SK-N-SH (cell line): Measurements from ENCODE around the gene CCDC88C. TPM values are rescaled to one million over a fixed set of nuclear protein-coding genes. Genes with fewer than 3 reads are reported as not detected.

ENCODE experiments used
- CTCF ChIA-PET: fragments of 300-600, 350-600 bp; formaldehyde crosslinking; extraction: SDS; loops from one replicate; lab custom pipeline; 2021; lab: Yijun Ruan, JAX
- POLR2A ChIA-PET: fragments of 350-600 bp; sonication (Branson Sonifier 250); formaldehyde crosslinking; extraction: SDS; loops from one replicate; lab custom pipeline; 2020; ENCODE audit warnings: antibody characterized with exemption, inconsistent platforms; lab: Yijun Ruan, JAX
- DNase-seq: peaks from one replicate; pipeline ENCODE4 v3.0.0; 2012
- H2AFZ ChIP-seq: fragments of 200-600 bp; sonication (generic); 2 replicates; pipeline ENCODE4 v1.8.1; 2016; ENCODE audit warnings: antibody characterized with exemption, mild to moderate bottlenecking, low read depth
- H3F3A ChIP-seq: fragments of 200-600 bp; sonication (generic); replicated peaks from 2 replicates; pipeline ENCODE3; 2016; ENCODE audit warnings: antibody characterized with exemption, mild to moderate bottlenecking; ENCODE audit not compliant: insufficient read depth
- H3K27ac ChIP-seq, 2 experiments: fragments of 200-500 bp in 1 of 2; fragments of 200-600 bp in 1 of 2; sonication (Bioruptor generic) in 1 of 2; sonication (generic), shearing (Covaris generic) in 1 of 2; 2 replicates each; pipeline versions ENCODE4 v1.5.1 to v1.6.1; 2014 to 2016; ENCODE audit warnings: low read depth in 2 of 2, inconsistent platforms in 1 of 2, low read length in 1 of 2, mild to moderate bottlenecking in 1 of 2, mixed read lengths in 1 of 2
- H3K27me3 ChIP-seq: fragments of 200-600 bp; sonication (generic), shearing (Covaris generic); 2 replicates; pipeline ENCODE4 v1.6.1; 2016; ENCODE audit warnings: mixed run types; ENCODE audit not compliant: insufficient read depth
- H3K36me3 ChIP-seq, 2 experiments: fragments of 200-500 bp in 1 of 2; fragments of 200-600 bp in 1 of 2; sonication (Bioruptor generic) in 1 of 2; sonication (generic) in 1 of 2; replicated peaks in 1 of 2; 2 replicates each; pipeline versions ENCODE3 to v1.5.1; 2014 to 2016; ENCODE audit warnings: low read length in 1 of 2, mild to moderate bottlenecking in 1 of 2; ENCODE audit not compliant: insufficient read depth in 2 of 2, control insufficient read depth in 1 of 2
- H3K4me1 ChIP-seq, 2 experiments: fragments of 200-500 bp in 1 of 2; fragments of 200-600 bp in 1 of 2; sonication (Bioruptor generic) in 1 of 2; sonication (generic), shearing (Covaris generic) in 1 of 2; 2 replicates each; pipeline versions ENCODE4 v1.5.1 to v1.6.1; 2014 to 2016; ENCODE audit warnings: low read depth in 1 of 2, low read length in 1 of 2, mixed run types in 1 of 2; ENCODE audit not compliant: insufficient read depth in 2 of 2, control insufficient read depth in 1 of 2
- H3K4me2 ChIP-seq: fragments of 200-600 bp; sonication (generic), shearing (Covaris generic); 2 replicates; pipeline ENCODE4 v1.6.1; 2017; ENCODE audit warnings: mixed run types
- H3K4me3 ChIP-seq, 2 experiments: fragments of 200-500 bp in 1 of 2; fragments of 200-600 bp in 1 of 2; sonication (Bioruptor generic) in 1 of 2; sonication (generic), shearing (Covaris generic) in 1 of 2; 2 replicates each; pipeline versions ENCODE4 v1.5.1 to v1.8.1; 2014 to 2016; ENCODE audit warnings: low read depth in 2 of 2, inconsistent platforms in 1 of 2, low read length in 1 of 2, mild to moderate bottlenecking in 1 of 2, mixed read lengths in 1 of 2, moderate library complexity in 1 of 2
- H3K79me2 ChIP-seq: fragments of 200-600 bp; sonication (generic); 2 replicates; pipeline ENCODE4 v1.8.1; 2017; ENCODE audit warnings: mild to moderate bottlenecking; ENCODE audit not compliant: insufficient read depth
- H3K9ac ChIP-seq: fragments of 200-600 bp; sonication (generic); 2 replicates; pipeline ENCODE4 v1.6.1; 2017; ENCODE audit warnings: mixed run types
- H3K9me2 ChIP-seq: fragments of 200-600 bp; sonication (generic); 2 replicates; pipeline ENCODE4 v1.6.1; 2017; ENCODE audit warnings: mixed run types
- H3K9me3 ChIP-seq: fragments of 200-600 bp; sonication (generic); 2 replicates; pipeline ENCODE4 v1.6.1; 2017; ENCODE audit warnings: mixed run types, mild to moderate bottlenecking, moderate library complexity
- H4K20me1 ChIP-seq: fragments of 200-600 bp; sonication (generic); 2 replicates; pipeline ENCODE4 v1.6.1; 2017; ENCODE audit warnings: mild to moderate bottlenecking, mixed run types; ENCODE audit not compliant: insufficient read depth
- FOXM1 ChIP-seq: IDR thresholded peaks from 2 replicates; pipeline ENCODE4 v1.4.0; 2012; ENCODE audit warnings: low read depth, mild to moderate bottlenecking
- GABPA ChIP-seq: IDR thresholded peaks from 2 replicates; pipeline ENCODE4 v1.4.0; 2012; ENCODE audit warnings: low read depth, mild to moderate bottlenecking
- MXI1 ChIP-seq: IDR thresholded peaks from 2 replicates; pipeline ENCODE4 v1.6.1; 2012; ENCODE audit warnings: mild to moderate bottlenecking, low read depth, low read length, improper control_type of control experiment
- RFX5 ChIP-seq: IDR thresholded peaks from 2 replicates; pipeline ENCODE4 v1.6.1; 2012; ENCODE audit warnings: mild to moderate bottlenecking, improper control_type of control experiment, low read length
- RXRA ChIP-seq: IDR thresholded peaks from 2 replicates; pipeline ENCODE4 v1.4.0; 2012; ENCODE audit warnings: low read depth, mild to moderate bottlenecking, borderline replicate concordance
- SIN3A ChIP-seq: IDR thresholded peaks from 2 replicates; pipeline ENCODE4 v1.6.1; 2012; ENCODE audit warnings: low read depth, mild to moderate bottlenecking, low read length, moderate library complexity, borderline replicate concordance
- SMC3 ChIP-seq: IDR thresholded peaks from 2 replicates; pipeline ENCODE4 v1.6.1; 2012; ENCODE audit warnings: low read depth, low read length, improper control_type of control experiment
- TCF12 ChIP-seq: IDR thresholded peaks from 2 replicates; pipeline ENCODE4 v1.4.0; 2012
- TEAD4 ChIP-seq: IDR thresholded peaks from 2 replicates; pipeline ENCODE4 v1.4.0; 2012; ENCODE audit warnings: mild to moderate bottlenecking, borderline replicate concordance; ENCODE audit not compliant: insufficient read depth
- WGBS: methylation state at CpG from one replicate; pipeline ENCODE4 v1.1.6; 2017; ENCODE audit warnings: low lambda C conversion rate; 5-methylcytosine and 5-hydroxymethylcytosine counted together
- polyA plus RNA-seq, 3 experiments: library from polyadenylated mRNA; depleted of rRNA; stranded (reverse); fragments of >200 nt; gene quantifications; 2 replicates each; pipeline ENCODE4 v1.2.3, GENCODE V29; 2012
- TF ChIP-seq, protein P1 (sequence below): fragments of 200-600 bp; sonication (generic); IDR thresholded peaks from 2 replicates; pipeline ENCODE4 v1.6.1; 2017; ENCODE audit warnings: antibody characterized with exemption, mild to moderate bottlenecking, moderate library complexity
- TF ChIP-seq, protein P2 (sequence below): fragments of 150-350 bp; IDR thresholded peaks from 2 replicates; pipeline ENCODE4 v1.6.1; 2016; ENCODE audit warnings: mild to moderate bottlenecking, low read depth, low read length
- TF ChIP-seq, protein P3 (sequence below): IDR thresholded peaks from 2 replicates; pipeline ENCODE4 v1.4.0; 2012; ENCODE audit warnings: low read depth, borderline replicate concordance
- TF ChIP-seq, protein P4 (sequence below): IDR thresholded peaks from 2 replicates; pipeline ENCODE4; 2012

Gene CCDC88C
- polyA plus RNA-seq, 1 of the 3 experiments (the other 2 are of a cell fraction) = 0.39 TPM

DNA sequence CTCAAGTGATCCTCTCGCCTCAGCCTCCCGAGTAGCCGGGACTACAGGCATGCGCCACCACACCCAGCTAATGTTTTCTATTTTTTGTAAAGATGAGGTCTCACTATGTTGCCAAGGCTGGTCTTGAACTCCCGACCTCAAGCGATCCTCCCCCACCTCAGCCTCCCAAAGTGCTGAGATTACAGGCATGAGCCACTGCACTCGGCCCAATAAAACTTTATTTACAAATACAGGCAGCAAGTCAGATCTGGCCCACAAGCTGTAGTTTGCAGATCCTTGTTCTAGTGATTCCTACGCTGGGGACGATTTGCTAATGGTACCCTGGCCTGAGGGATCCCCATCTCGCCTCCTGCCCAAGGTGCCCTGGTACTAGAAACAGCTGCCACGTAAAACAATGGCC is 74.6 kb downstream of the CCDC88C start:
- Histone ChIP-seq H3K9me3 (no peaks in the 10 kb centered on the region), H4K20me1 (no peaks in the 10 kb centered on the region), H3K79me2 (no peaks in the 10 kb centered on the region), H3K27me3 (no peaks in the 10 kb centered on the region), H3F3A (no peaks in the 10 kb centered on the region), H3K36me3 (no peaks in the 10 kb centered on the region), H3K9ac (no peak overlapping the region), H3K27ac (no peak overlapping the region), H3K4me3 (no peak overlapping the region), H3K9me2 (no peaks in the 10 kb centered on the region), H3K4me1 (peaks cover 0 to 6% of the 10 kb centered on the region in 2 experiments; a peak in 1 of 4 replicates), H3K4me2 (no peak overlapping the region), H2AFZ (no peak overlapping the region)
- ChIA-PET CTCF (interaction anchor here (1.0 to 4.0 kb wide), 5 partner anchors 10 to 75 kb away, joined by 3 to 23 read pairs (median 4); no protein-coding TSS in a partner anchor), POLR2A (no interaction called here)
- TF ChIP-seq FOXM1 (no peak), MXI1 (no peak), SIN3A (no peak)
- no peak for DNase-seq
- 68% methylated on average over 7 of the region's 11 CpGs for WGBS

DNA sequence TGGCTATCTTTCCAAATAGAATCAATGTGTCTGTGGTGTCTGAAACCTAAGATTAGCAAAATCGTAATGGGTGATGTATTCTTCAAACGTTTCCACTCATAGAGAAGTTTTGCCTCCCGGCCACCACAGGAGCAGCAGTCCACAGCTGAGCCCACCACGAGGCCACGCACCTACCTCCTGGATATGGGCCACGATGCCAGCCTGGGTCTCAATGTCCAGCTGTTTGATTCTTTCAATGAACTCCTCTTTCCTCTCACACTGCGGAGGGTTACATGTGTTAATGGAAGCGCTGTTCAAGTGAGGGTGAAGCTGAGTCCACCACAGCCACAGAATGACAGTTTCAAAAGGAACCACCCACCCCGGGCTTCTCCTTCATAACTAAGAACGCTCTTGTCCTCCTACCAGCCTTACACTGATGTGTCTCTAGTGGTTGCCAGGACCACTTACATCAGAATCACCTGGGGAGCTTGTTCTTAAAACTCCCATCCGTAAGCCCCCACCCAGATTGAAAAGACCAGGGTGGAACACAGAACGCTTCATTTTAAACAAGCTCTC is 75.3 kb downstream of the CCDC88C start:
- H3K27ac ChIP-seq = no peak overlapping the region
- H3K4me2 ChIP-seq = no peak overlapping the region
- no peak overlapping the region for H2AFZ ChIP-seq
- H3K4me3 ChIP-seq = no peak overlapping the region
- no peak for DNase-seq
- no peaks in the 10 kb centered on the region for H3K79me2 ChIP-seq
- no peaks in the 10 kb centered on the region for H3K27me3 ChIP-seq
- no peaks in the 10 kb centered on the region for H3K9me3 ChIP-seq
- POLR2A ChIA-PET = no interaction called here
- no peaks in the 10 kb centered on the region for H3K36me3 ChIP-seq
- no peaks in the 10 kb centered on the region for H4K20me1 ChIP-seq
- CTCF ChIA-PET = interaction anchor here (0.8 to 4.0 kb wide), 7 partner anchors 11 to 76 kb away, joined by 3 to 23 read pairs (median 4); no protein-coding TSS in a partner anchor
- TF ChIP-seq TEAD4 (no peak), TCF12 (no peak), SMC3 (no peak), SIN3A (no peak), RXRA (no peak), RFX5 (no peak), GABPA (no peak)
- TF ChIP-seq, protein P1, sequence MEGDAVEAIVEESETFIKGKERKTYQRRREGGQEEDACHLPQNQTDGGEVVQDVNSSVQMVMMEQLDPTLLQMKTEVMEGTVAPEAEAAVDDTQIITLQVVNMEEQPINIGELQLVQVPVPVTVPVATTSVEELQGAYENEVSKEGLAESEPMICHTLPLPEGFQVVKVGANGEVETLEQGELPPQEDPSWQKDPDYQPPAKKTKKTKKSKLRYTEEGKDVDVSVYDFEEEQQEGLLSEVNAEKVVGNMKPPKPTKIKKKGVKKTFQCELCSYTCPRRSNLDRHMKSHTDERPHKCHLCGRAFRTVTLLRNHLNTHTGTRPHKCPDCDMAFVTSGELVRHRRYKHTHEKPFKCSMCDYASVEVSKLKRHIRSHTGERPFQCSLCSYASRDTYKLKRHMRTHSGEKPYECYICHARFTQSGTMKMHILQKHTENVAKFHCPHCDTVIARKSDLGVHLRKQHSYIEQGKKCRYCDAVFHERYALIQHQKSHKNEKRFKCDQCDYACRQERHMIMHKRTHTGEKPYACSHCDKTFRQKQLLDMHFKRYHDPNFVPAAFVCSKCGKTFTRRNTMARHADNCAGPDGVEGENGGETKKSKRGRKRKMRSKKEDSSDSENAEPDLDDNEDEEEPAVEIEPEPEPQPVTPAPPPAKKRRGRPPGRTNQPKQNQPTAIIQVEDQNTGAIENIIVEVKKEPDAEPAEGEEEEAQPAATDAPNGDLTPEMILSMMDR = no peak
- TF ChIP-seq, protein P2, sequence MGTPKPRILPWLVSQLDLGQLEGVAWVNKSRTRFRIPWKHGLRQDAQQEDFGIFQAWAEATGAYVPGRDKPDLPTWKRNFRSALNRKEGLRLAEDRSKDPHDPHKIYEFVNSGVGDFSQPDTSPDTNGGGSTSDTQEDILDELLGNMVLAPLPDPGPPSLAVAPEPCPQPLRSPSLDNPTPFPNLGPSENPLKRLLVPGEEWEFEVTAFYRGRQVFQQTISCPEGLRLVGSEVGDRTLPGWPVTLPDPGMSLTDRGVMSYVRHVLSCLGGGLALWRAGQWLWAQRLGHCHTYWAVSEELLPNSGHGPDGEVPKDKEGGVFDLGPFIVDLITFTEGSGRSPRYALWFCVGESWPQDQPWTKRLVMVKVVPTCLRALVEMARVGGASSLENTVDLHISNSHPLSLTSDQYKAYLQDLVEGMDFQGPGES = no peak
- TF ChIP-seq, protein P3, sequence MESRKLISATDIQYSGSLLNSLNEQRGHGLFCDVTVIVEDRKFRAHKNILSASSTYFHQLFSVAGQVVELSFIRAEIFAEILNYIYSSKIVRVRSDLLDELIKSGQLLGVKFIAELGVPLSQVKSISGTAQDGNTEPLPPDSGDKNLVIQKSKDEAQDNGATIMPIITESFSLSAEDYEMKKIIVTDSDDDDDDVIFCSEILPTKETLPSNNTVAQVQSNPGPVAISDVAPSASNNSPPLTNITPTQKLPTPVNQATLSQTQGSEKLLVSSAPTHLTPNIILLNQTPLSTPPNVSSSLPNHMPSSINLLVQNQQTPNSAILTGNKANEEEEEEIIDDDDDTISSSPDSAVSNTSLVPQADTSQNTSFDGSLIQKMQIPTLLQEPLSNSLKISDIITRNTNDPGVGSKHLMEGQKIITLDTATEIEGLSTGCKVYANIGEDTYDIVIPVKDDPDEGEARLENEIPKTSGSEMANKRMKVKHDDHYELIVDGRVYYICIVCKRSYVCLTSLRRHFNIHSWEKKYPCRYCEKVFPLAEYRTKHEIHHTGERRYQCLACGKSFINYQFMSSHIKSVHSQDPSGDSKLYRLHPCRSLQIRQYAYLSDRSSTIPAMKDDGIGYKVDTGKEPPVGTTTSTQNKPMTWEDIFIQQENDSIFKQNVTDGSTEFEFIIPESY = no peak
- TF ChIP-seq, protein P4, sequence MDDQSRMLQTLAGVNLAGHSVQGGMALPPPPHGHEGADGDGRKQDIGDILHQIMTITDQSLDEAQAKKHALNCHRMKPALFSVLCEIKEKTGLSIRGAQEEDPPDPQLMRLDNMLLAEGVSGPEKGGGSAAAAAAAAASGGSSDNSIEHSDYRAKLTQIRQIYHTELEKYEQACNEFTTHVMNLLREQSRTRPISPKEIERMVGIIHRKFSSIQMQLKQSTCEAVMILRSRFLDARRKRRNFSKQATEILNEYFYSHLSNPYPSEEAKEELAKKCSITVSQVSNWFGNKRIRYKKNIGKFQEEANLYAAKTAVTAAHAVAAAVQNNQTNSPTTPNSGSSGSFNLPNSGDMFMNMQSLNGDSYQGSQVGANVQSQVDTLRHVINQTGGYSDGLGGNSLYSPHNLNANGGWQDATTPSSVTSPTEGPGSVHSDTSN = no peak
- H3K9me2 ChIP-seq = no peaks in the 10 kb centered on the region
- H3K9ac ChIP-seq = no peak overlapping the region
- H3K4me1 ChIP-seq = peaks cover 0 to 6% of the 10 kb centered on the region in 2 experiments; a peak in 1 of 4 replicates
- 79% methylated on average over 12 of the region's 12 CpGs for WGBS
- no peaks in the 10 kb centered on the region for H3F3A ChIP-seq
